ENCODE data around the gene VWF. TPM values are rescaled to one million over a fixed set of nuclear protein-coding genes. Genes with fewer than 3 reads are reported as not detected.

The VWF gene
- total RNA-seq, 1 experiment from 2014 or later, result 1.6 TPM

GRCh38 chr12:5960783-5961182, 163.7 kb downstream of the VWF start:
- no peak for DNase-seq
- Histone ChIP-seq H3K36me3 (replicated peaks; ENCODE audit: control insufficient read depth, insufficient read depth, low read length) (no peaks in the 10 kb centered on the region), H3K27me3 (ENCODE audit: control insufficient read depth, insufficient read depth, low read length) (peaks cover 2% of the 10 kb centered on the region; the same call in 1 of the 2 replicates), H3K4me3 (ENCODE audit: insufficient read depth, low read depth, low read length) (no peak overlapping the region)

- Histone ChIP-seq H3K27me3 (ENCODE audit: control insufficient read depth, insufficient read depth, low read length) (no peaks in the 10 kb centered on the region), H3K4me3 (ENCODE audit: insufficient read depth, low read depth, low read length) (no peak overlapping the region), H3K36me3 (replicated peaks; ENCODE audit: control insufficient read depth, insufficient read depth, low read length) (no peaks in the 10 kb centered on the region)
- DNase-seq, result no peak
These were observed 167.5 kb downstream of the VWF start for GRCh38 chr12:5956987-5957386.

GRCh38 chr12:5954661-5955060, 169.8 kb downstream of the VWF start:
- H3K4me3 ChIP-seq (ENCODE audit: insufficient read depth, low read depth, low read length), result no peak overlapping the region
- DNase-seq, result no peak
- H3K36me3 ChIP-seq (replicated peaks; ENCODE audit: control insufficient read depth, insufficient read depth, low read length), result no peaks in the 10 kb centered on the region
- H3K27me3 ChIP-seq (ENCODE audit: control insufficient read depth, insufficient read depth, low read length), result no peaks in the 10 kb centered on the region

- Histone ChIP-seq H3K4me3 (ENCODE audit: insufficient read depth, low read depth, low read length) (no peak overlapping the region), H3K27me3 (ENCODE audit: control insufficient read depth, insufficient read depth, low read length) (no peaks in the 10 kb centered on the region), H3K36me3 (replicated peaks; ENCODE audit: control insufficient read depth, insufficient read depth, low read length) (no peaks in the 10 kb centered on the region)
- no peak for DNase-seq
These were observed 170.5 kb downstream of the VWF start for GRCh38 chr12:5953835-5954586.

- no peak for DNase-seq
- H3K36me3 ChIP-seq (replicated peaks; ENCODE audit: control insufficient read depth, insufficient read depth, low read length), result no peaks in the 10 kb centered on the region
- peaks cover 5% of the 10 kb centered on the region for H3K27me3 ChIP-seq (ENCODE audit: control insufficient read depth, insufficient read depth, low read length)
- no peak overlapping the region for H3K4me3 ChIP-seq (ENCODE audit: insufficient read depth, low read depth, low read length)
These were observed 172.4 kb downstream of the VWF start for GRCh38 chr12:5952031-5952430.

- no peak for DNase-seq
- no peaks in the 10 kb centered on the region for H3K36me3 ChIP-seq (replicated peaks; ENCODE audit: control insufficient read depth, insufficient read depth, low read length)
- H3K27me3 ChIP-seq (ENCODE audit: control insufficient read depth, insufficient read depth, low read length), result peaks cover 28% of the 10 kb centered on the region
- H3K4me3 ChIP-seq (ENCODE audit: insufficient read depth, low read depth, low read length), result no peak overlapping the region
These were observed 175.8 kb downstream of the VWF start for GRCh38 chr12:5948696-5949095.

- no peak for DNase-seq
These were observed 177.5 kb downstream of the VWF start for GRCh38 chr12:5947006-5947405.

GRCh38 chr12:5946388-5946787, 178.1 kb downstream of the VWF start:
- Histone ChIP-seq H3K27me3 (ENCODE audit: control insufficient read depth, insufficient read depth, low read length) (peaks cover 28% of the 10 kb centered on the region), H3K4me3 (ENCODE audit: insufficient read depth, low read depth, low read length) (no peak overlapping the region), H3K36me3 (replicated peaks; ENCODE audit: control insufficient read depth, insufficient read depth, low read length) (no peaks in the 10 kb centered on the region)
- DNase-seq, result no peak

More at GRCh38 chr12:5947006-5947405, 177.5 kb downstream of the VWF start:
- Histone ChIP-seq H3K36me3 (replicated peaks; ENCODE audit: control insufficient read depth, insufficient read depth, low read length) (no peaks in the 10 kb centered on the region), H3K4me3 (ENCODE audit: insufficient read depth, low read depth, low read length) (no peak overlapping the region), H3K27me3 (ENCODE audit: control insufficient read depth, insufficient read depth, low read length) (peaks cover 28% of the 10 kb centered on the region)

- peaks cover 28% of the 10 kb centered on the region for H3K27me3 ChIP-seq (ENCODE audit: control insufficient read depth, insufficient read depth, low read length)
- peak; percentile 89 for DNase-seq
- H3K36me3 ChIP-seq (replicated peaks; ENCODE audit: control insufficient read depth, insufficient read depth, low read length), result no peaks in the 10 kb centered on the region
- peak within 1 kb of the TSS; percentile 69 for H3K4me3 ChIP-seq (ENCODE audit: insufficient read depth, low read depth, low read length)
These were observed 179.1 kb downstream of the VWF start, which contains the start of gene ANO2 for GRCh38 chr12:5945071-5946008. Gene ANO2 (minus strand): TSS chr12:5945259. CDS start chr12:5945217, 42 bp downstream.

GRCh38 chr12:5944688-5945070, 179.8 kb downstream of the VWF start:
- Histone ChIP-seq H3K27me3 (ENCODE audit: control insufficient read depth, insufficient read depth, low read length) (peaks cover 28% of the 10 kb centered on the region), H3K36me3 (replicated peaks; ENCODE audit: control insufficient read depth, insufficient read depth, low read length) (no peaks in the 10 kb centered on the region)
- peak; percentile 38 for DNase-seq

GRCh38 chr12:5944053-5944452, 180.4 kb downstream of the VWF start:
- H3K27me3 ChIP-seq (ENCODE audit: control insufficient read depth, insufficient read depth, low read length), result peaks cover 28% of the 10 kb centered on the region
- H3K4me3 ChIP-seq (ENCODE audit: insufficient read depth, low read depth, low read length), result no peak overlapping the region
- no peaks in the 10 kb centered on the region for H3K36me3 ChIP-seq (replicated peaks; ENCODE audit: control insufficient read depth, insufficient read depth, low read length)
- DNase-seq, result no peak

More at GRCh38 chr12:5944688-5945070, 179.8 kb downstream of the VWF start:
- H3K4me3 ChIP-seq (ENCODE audit: insufficient read depth, low read depth, low read length), result peak overlapping the region; percentile 69

GRCh38 chr12:5941907-5942306, 182.6 kb downstream of the VWF start:
- Histone ChIP-seq H3K27me3 (ENCODE audit: control insufficient read depth, insufficient read depth, low read length) (peaks cover 22% of the 10 kb centered on the region), H3K4me3 (ENCODE audit: insufficient read depth, low read depth, low read length) (no peak overlapping the region), H3K36me3 (replicated peaks; ENCODE audit: control insufficient read depth, insufficient read depth, low read length) (no peaks in the 10 kb centered on the region)
- DNase-seq, result no peak

GRCh38 chr12:5927732-5928516, 196.5 kb downstream of the VWF start:
- no peaks in the 10 kb centered on the region for H3K27me3 ChIP-seq (ENCODE audit: control insufficient read depth, insufficient read depth, low read length)
- no peak overlapping the region for H3K4me3 ChIP-seq (ENCODE audit: insufficient read depth, low read depth, low read length)
- no peak for DNase-seq
- no peaks in the 10 kb centered on the region for H3K36me3 ChIP-seq (replicated peaks; ENCODE audit: control insufficient read depth, insufficient read depth, low read length)

- Histone ChIP-seq H3K36me3 (replicated peaks; ENCODE audit: control insufficient read depth, insufficient read depth, low read length) (no peaks in the 10 kb centered on the region), H3K4me3 (ENCODE audit: insufficient read depth, low read depth, low read length) (no peak overlapping the region), H3K27me3 (ENCODE audit: control insufficient read depth, insufficient read depth, low read length) (no peaks in the 10 kb centered on the region)
- no peak for DNase-seq
These were observed 198.8 kb downstream of the VWF start for GRCh38 chr12:5925646-5926045.
